ENCODE data around the gene PRICKLE4. TPM values are rescaled to one million over a fixed set of nuclear protein-coding genes. Genes with fewer than 3 reads are reported as not detected.
"Not testable (repeated sequence)": the region's sequence is repeated elsewhere in the genome, so short reads cannot be mapped to it uniquely, and the experiment has no call there.

The PRICKLE4 gene
- total and polyA plus RNA-seq, 2 experiments from 2014 or later, result 0.48 to 0.66 TPM

GRCh38 chr6:41763470-41763869 is 17.1 kb upstream of the PRICKLE4 start:
- TF ChIP-seq ZNF331 (CRISPR knock-in tag; IDR thresholded peaks at IDR 0.05; ENCODE audit: low read depth) (no peak), EZH2 (IDR thresholded peaks at IDR 0.05; ENCODE audit: low read depth, unreplicated experiment) (no peak), CREB1 (CRISPR knock-in tag; IDR thresholded peaks at IDR 0.05; ENCODE audit: low read depth) (no peak), EZH2phosphoT487 (IDR thresholded peaks at IDR 0.05; ENCODE audit: unreplicated experiment) (no peak), ZNF114 (CRISPR knock-in tag; IDR thresholded peaks at IDR 0.05) (no peak), CTCF (conservative IDR thresholded peaks at IDR 0.05; ENCODE audit: low read depth in 2 of 2) (no peak), STAT1 (IDR thresholded peaks at IDR 0.05; ENCODE audit: unreplicated experiment) (no peak), JUNB (IDR thresholded peaks at IDR 0.05; ENCODE audit: unreplicated experiment) (no peak), POLR2AphosphoS5 (IDR thresholded peaks at IDR 0.05; ENCODE audit: low read depth) (no peak), NANOG (IDR thresholded peaks at IDR 0.05; ENCODE audit: borderline replicate concordance) (no peak)
- TF ChIP-seq, protein P1, sequence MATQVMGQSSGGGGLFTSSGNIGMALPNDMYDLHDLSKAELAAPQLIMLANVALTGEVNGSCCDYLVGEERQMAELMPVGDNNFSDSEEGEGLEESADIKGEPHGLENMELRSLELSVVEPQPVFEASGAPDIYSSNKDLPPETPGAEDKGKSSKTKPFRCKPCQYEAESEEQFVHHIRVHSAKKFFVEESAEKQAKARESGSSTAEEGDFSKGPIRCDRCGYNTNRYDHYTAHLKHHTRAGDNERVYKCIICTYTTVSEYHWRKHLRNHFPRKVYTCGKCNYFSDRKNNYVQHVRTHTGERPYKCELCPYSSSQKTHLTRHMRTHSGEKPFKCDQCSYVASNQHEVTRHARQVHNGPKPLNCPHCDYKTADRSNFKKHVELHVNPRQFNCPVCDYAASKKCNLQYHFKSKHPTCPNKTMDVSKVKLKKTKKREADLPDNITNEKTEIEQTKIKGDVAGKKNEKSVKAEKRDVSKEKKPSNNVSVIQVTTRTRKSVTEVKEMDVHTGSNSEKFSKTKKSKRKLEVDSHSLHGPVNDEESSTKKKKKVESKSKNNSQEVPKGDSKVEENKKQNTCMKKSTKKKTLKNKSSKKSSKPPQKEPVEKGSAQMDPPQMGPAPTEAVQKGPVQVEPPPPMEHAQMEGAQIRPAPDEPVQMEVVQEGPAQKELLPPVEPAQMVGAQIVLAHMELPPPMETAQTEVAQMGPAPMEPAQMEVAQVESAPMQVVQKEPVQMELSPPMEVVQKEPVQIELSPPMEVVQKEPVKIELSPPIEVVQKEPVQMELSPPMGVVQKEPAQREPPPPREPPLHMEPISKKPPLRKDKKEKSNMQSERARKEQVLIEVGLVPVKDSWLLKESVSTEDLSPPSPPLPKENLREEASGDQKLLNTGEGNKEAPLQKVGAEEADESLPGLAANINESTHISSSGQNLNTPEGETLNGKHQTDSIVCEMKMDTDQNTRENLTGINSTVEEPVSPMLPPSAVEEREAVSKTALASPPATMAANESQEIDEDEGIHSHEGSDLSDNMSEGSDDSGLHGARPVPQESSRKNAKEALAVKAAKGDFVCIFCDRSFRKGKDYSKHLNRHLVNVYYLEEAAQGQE (IDR thresholded peaks at IDR 0.05; ENCODE audit: unreplicated experiment), result no peak
- TF ChIP-seq, protein P2, sequence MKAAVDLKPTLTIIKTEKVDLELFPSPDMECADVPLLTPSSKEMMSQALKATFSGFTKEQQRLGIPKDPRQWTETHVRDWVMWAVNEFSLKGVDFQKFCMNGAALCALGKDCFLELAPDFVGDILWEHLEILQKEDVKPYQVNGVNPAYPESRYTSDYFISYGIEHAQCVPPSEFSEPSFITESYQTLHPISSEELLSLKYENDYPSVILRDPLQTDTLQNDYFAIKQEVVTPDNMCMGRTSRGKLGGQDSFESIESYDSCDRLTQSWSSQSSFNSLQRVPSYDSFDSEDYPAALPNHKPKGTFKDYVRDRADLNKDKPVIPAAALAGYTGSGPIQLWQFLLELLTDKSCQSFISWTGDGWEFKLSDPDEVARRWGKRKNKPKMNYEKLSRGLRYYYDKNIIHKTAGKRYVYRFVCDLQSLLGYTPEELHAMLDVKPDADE (IDR thresholded peaks at IDR 0.05), result no peak
- H3K27me3 ChIP-seq (ENCODE audit: insufficient read depth), result no peaks in the 10 kb centered on the region
- no peak overlapping the region for H3K4me3 ChIP-seq
- no peaks in the 10 kb centered on the region for H3K4me1 ChIP-seq (ENCODE audit: insufficient read depth)
- no peaks in the 10 kb centered on the region for H3K36me3 Mint-ChIP-seq (ENCODE audit: low read depth)
- DNase-seq (ENCODE audit: low spot score) (no peak), ATAC-seq (no peak)
- no peaks in the 10 kb centered on the region for H3K9me3 Mint-ChIP-seq
- no peaks in the 10 kb centered on the region for H3F3A ChIP-seq (replicated peaks; ENCODE audit: low read depth)
- peaks cover 15% of the 10 kb centered on the region for H3K27me3 Mint-ChIP-seq (ENCODE audit: insufficient read depth, low read depth, poor library complexity)
- no peak overlapping the region for H2AFZ ChIP-seq
- no peaks in the 10 kb centered on the region for H3K36me3 ChIP-seq (ENCODE audit: insufficient read depth)
- H3K9me2 ChIP-seq (ENCODE audit: insufficient read depth), result no peaks in the 10 kb centered on the region
- H3K4me2 ChIP-seq, result no peak overlapping the region
- peaks cover 11% of the 10 kb centered on the region for H3K4me1 Mint-ChIP-seq
- no peak overlapping the region for H3K27ac ChIP-seq (ENCODE audit: low read depth)
- H3K27ac Mint-ChIP-seq, result no peak overlapping the region
- no peak overlapping the region for H3K4me3 Mint-ChIP-seq
- H3K79me2 ChIP-seq (replicated peaks; ENCODE audit: insufficient read depth), result no peaks in the 10 kb centered on the region
- no peaks in the 10 kb centered on the region for H4K20me1 ChIP-seq (replicated peaks; ENCODE audit: insufficient read depth)

DNA sequence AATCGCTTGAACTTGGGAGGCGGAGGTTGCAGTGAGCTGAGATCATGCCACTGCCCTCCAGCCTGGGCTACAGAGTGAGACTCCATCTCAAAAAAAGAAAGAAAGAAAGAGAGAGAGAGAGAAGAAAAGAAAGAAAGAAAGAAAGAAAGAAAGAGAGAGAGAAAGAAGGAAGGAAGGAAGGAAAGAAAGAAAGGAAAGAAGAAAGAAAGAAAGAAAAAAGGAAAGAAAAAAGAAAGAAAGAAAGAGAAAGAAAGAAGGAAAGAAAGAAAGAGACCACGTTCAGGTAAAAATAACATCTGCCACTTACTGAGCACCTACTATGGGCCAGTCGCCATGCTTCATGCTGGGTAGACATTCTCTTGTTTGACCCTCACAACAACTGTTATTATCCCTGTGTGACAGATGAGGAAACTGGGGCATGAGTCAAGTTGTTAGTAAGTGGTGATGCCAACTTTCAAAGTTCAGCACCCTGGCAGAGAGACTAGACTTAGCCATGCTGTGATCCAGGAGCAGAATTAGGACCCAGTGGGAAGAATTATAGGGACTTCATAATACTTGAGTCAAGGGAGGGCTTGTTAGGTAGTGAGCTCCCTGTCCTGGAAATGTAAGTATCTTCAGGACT is 14.4 kb upstream of the PRICKLE4 start:
- not testable (repeated sequence) for H4K20me1 ChIP-seq (replicated peaks; ENCODE audit: insufficient read depth)

More for the DNA sequence above, 14.4 kb upstream of the PRICKLE4 start:
- not testable (repeated sequence) for H3K4me3 ChIP-seq; H3F3A ChIP-seq (replicated peaks; ENCODE audit: low read depth); ATAC-seq; H3K27me3 Mint-ChIP-seq (ENCODE audit: insufficient read depth, low read depth, poor library complexity); H3K36me3 ChIP-seq (ENCODE audit: insufficient read depth); H3K9me2 ChIP-seq (ENCODE audit: insufficient read depth); H3K79me2 ChIP-seq (replicated peaks; ENCODE audit: insufficient read depth); H2AFZ ChIP-seq; H3K4me1 Mint-ChIP-seq; H3K4me3 Mint-ChIP-seq; H3K4me2 ChIP-seq; DNase-seq (ENCODE audit: low spot score); H3K27ac Mint-ChIP-seq; H3K4me1 ChIP-seq (ENCODE audit: insufficient read depth); H3K27ac ChIP-seq (ENCODE audit: low read depth); H3K36me3 Mint-ChIP-seq (ENCODE audit: low read depth); H3K9me3 Mint-ChIP-seq; H3K27me3 ChIP-seq (ENCODE audit: insufficient read depth)

All from GM23338 (cell line).